GM13976 (cell line): ENCODE results near the gene AXL.

Experiments
- DNase-seq: peaks from one replicate; pipeline ENCODE4 v3.0.0; 2012; ENCODE audit warnings: low spot score
- CTCF ChIP-seq: IDR thresholded peaks from 2 replicates; pipeline ENCODE4 v1.5.1; 2012; ENCODE audit warnings: borderline replicate concordance, mild to moderate bottlenecking; ENCODE audit not compliant: insufficient read depth; ENCODE audit errors: extremely low read depth, missing control alignments, control extremely low read depth
- in situ Hi-C: fragments of 300-500 bp; cut with MboI; formaldehyde crosslinking; loops from one replicate; pipeline ENCODE4 v1.12.0; 2022; ENCODE audit warnings: low sequenced_read_pairs, mixed read lengths, inconsistent platforms; ENCODE audit not compliant: unreplicated experiment

The AXL gene

GRCh38 chr19:41206926-41207750 is 11.9 kb upstream of the AXL start:
- no peak for TF ChIP-seq CTCF
- no peak for DNase-seq
- in situ Hi-C loops, result no loop called here

- no peak for DNase-seq
- in situ Hi-C loops, result no loop called here
- TF ChIP-seq CTCF, result no peak
These were observed 4.9 kb upstream of the AXL start for GRCh38 chr19:41214161-41214560.

- in situ Hi-C loops, result no loop called here
- no peak for TF ChIP-seq CTCF
- no peak for DNase-seq
These were observed 1.3 kb upstream of the AXL start for GRCh38 chr19:41217741-41218140.

- in situ Hi-C loops, result no loop called here
- DNase-seq, result no peak
- no peak for TF ChIP-seq CTCF
These were observed 791 bp upstream of the AXL start for GRCh38 chr19:41218249-41218614.

GRCh38 chr19:41219924-41220567 is 1.0 kb downstream of the AXL start:
- no peak for TF ChIP-seq CTCF
- DNase-seq, result no peak
- in situ Hi-C loops, result no loop called here

- no peak for TF ChIP-seq CTCF
- DNase-seq, result no peak
- in situ Hi-C loops, result no loop called here
These were observed 1.8 kb downstream of the AXL start for GRCh38 chr19:41220811-41221210.
